Peyer's patch (tissue), 4 donors: Measurements from ENCODE around the gene MAT2A.

Source experiments
- POLR2A ChIP-seq, 2 donors: fragments of 450-650 bp; IDR thresholded peaks; one replicate each; pipeline ENCODE4 v1.5.1; 2017; ENCODE audit warnings: antibody characterized with exemption in 2 of 2, mild to moderate bottlenecking in 2 of 2, moderate library complexity in 2 of 2
- TF ChIP-seq, protein P1 (sequence below), 6 experiments: fragments of 450-650 bp in 4 of 6; fragments of 200-600 bp in 2 of 6; sonication (generic) in 1 of 6; IDR thresholded peaks; one replicate each; pipeline ENCODE4 v1.5.1; 2017 to 2019; ENCODE audit warnings: antibody characterized with exemption in 6 of 6, mild to moderate bottlenecking in 3 of 6, moderate library complexity in 1 of 6

DNA sequence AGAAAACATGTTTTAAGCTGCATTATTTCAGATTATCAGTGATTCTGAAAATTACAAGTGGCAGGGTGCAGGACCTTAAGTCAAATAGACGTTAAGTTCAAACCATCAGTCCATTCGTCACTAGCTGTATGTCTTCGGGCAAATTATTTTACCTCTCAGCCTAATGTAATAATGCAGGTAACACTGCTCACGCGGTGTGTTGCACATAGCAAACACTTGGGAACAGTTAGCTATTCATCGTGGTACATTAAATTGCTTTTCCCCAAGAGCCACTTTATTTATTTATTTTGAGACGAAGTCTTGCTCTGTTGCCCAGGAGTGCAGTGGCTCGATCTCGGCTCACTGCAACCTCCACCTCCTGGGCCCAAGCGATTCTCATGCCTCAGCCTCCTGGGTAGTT is 10.1 kb downstream of the MAT2A start:
- TF ChIP-seq, protein P1, sequence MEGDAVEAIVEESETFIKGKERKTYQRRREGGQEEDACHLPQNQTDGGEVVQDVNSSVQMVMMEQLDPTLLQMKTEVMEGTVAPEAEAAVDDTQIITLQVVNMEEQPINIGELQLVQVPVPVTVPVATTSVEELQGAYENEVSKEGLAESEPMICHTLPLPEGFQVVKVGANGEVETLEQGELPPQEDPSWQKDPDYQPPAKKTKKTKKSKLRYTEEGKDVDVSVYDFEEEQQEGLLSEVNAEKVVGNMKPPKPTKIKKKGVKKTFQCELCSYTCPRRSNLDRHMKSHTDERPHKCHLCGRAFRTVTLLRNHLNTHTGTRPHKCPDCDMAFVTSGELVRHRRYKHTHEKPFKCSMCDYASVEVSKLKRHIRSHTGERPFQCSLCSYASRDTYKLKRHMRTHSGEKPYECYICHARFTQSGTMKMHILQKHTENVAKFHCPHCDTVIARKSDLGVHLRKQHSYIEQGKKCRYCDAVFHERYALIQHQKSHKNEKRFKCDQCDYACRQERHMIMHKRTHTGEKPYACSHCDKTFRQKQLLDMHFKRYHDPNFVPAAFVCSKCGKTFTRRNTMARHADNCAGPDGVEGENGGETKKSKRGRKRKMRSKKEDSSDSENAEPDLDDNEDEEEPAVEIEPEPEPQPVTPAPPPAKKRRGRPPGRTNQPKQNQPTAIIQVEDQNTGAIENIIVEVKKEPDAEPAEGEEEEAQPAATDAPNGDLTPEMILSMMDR (IDR thresholded peaks at IDR 0.05) = no peak
- TF ChIP-seq POLR2A (IDR thresholded peaks at IDR 0.05) = no peak
